GM18507 (cell line): ENCODE results near the gene RWDD1.

Source experiments
- DNase-seq: peaks from one replicate; pipeline ENCODE4 v3.0.0; 2011; ENCODE audit warnings: low read depth; ENCODE audit not compliant: insufficient read length; ENCODE audit errors: extremely low spot score
- FAIRE-seq: peaks from 2 replicates; lab custom pipeline; 2011; peaks lifted over from hg19 to GRCh38; lab: Jason Lieb, UNC

RWDD1 gene

DNA sequence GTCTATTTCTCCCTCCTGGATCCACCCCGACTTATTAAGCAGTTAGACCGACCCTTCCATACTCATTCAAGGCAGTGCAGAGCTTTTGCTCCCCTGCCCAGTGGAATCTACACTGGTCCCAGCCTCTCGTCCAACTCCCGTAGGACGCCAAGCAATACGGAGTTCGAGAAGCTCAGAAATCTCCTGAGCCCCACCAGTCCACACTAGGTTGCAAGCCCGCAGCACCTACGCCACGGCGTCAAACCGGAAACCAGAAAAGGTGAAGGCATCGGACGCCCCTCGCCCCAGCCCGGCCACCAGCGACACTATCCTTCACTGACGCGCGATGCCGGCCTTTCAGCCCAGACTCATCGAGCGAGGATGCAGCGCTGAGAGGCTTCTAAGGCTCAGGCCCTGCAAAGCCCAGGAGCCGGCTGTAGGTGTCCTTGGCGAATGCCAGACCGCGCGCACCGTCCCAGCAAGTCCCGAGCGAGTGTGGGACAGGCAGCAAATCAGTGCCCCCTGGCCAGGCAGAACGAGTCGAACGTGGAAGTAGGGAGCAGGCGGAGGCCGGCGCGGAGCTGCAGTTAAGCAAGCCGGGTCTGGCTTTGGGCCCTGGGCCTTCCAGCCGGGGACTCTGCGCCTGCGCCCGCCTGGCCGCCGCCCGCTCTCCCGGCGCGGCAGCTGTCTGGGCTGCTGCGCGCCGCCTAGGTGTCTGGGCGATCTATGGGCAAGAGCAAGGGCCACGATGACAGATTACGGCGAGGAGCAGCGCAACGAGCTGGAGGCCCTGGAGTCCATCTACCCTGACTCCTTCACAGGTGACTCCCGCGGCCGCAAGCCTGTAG lies at the start of gene RWDD1:
RWDD1 (plus strand) TSS at position 649 of the 827 bp plus-strand sequence; CDS start at position 728, 79 bp downstream.
- FAIRE-seq (peak; percentile 96), DNase-seq (peak; percentile 94)

DNA sequence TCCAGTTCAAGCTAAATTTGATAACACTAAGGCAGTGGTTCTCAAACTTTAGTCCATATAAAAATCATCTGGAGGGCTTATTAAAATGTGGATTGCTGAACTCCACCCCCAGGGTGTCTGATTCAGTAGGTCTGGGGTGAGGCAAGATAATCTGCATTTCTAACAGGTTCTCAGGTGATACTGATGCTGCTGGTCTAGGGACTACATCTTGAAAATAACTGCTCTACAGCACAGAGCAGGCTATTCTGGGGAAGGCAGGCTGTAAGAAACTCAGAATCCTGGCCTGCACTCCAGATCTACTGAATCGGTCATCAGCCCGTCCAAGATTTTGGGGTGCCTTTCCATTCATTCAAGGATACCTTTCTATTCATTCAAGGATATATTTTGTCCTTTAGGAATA lies 48.4 kb upstream of the RWDD1 start:
- FAIRE-seq = no peak
- DNase-seq = no peak

DNA sequence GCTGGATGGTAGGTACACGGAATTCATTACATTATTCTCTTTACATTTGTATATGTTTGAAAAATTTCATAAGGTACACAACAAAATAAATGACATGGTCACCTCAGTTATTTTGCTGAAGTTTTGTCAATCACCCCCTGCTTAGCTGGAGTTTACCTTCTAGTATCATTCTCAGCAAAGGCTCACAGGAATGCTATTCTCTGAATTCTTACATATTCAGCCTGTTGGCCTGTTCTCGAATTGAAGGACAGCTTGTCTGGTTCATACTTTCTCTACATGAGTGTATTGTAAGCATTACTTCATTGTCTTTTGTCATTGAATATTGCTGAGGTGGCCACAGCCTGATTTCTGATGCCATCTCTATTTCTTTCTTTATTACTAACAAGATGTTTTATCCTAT lies 47.1 kb upstream of the RWDD1 start:
- DNase-seq = no peak
- FAIRE-seq = no peak

DNA sequence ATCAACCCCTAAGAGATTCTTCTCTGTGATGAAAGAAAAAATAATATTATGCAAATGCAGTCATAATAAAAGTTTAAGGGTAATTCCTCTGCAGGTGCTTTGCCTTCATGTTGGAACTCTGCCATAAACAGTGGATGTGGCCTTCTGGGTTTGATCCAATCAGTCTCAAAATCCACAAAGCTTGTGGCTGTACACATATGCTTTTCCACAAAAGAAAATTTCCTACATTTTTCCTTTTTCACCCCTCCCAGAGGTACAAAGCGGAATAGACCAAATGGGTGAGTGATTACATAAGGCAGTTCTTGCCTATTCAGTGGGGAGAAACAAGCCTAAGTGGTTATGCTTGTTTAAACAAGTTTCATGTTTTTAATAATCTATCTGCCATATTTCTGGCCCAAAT lies 43.2 kb upstream of the RWDD1 start:
- DNase-seq = no peak

GRCh38 chr6:116528780-116529179 lies 42.5 kb upstream of the RWDD1 start:
- DNase-seq = no peak
- no peak for FAIRE-seq

More for the DNA sequence above, 43.2 kb upstream of the RWDD1 start:
- no peak for FAIRE-seq

- DNase-seq (no peak), FAIRE-seq (no peak)
Observed at GRCh38 chr6:116529466-116530290, 41.6 kb upstream of the RWDD1 start.

DNA sequence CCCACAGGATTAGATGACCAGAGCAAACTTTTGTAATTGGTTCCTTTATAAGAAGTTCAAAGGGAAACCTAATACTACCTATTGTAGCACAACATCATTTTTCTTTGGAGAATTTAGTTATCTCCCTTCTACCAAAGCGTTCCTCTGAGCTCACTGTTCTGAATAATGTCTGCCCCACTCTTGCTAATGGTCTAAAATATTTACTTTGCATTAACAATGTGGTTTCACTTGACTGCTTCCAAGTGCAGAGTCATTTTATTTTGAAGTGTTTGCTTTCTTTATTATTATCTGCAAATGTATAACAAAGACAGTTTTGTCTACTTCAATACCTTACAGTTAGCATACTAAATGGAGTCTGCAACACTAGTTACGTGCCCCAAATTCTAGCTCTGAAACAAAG lies 40.9 kb upstream of the RWDD1 start:
- no peak for DNase-seq
- no peak for FAIRE-seq

DNA sequence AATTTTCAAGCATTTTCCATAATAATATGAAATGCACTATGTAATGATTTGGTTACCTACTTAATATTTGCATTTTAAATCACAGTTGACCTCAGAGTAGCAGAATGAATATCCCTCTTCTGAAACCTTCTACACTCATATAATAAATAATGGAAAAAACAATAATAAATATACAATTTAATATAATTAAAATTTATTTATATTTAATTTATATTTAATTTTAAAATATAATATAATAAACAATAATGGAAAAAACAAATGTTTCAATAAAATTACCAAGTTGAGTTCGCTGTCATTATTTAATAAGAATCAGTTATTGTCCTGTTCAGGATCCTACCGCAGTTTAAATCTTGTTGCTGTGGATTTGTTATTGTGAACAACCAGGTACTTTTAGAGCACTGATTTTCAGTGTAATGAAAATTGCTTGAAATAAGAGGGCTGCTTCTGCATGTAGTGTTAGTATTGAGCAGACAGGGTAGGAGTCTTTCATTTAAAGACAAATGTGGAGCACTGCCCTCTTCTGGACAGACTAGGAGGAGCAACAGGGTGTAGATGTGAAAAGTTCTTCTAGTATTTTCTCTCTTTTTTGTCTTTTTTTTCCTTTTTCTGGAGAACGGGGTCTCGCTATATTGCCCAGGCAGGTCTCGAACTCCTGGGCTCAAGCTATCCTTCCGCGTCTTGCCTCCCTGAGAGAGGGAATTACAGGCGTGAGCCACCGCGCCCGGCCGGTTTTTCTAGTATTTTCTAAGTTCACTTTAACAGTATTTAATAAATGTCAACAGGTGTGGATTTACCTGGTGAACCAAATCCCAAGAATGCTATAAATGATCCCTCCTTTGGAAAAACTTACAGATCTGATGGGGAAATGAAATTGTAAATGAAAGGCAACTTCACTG lies 39.4 kb upstream of the RWDD1 start:
- DNase-seq = peak; percentile 26
- FAIRE-seq = peak; percentile 87

DNA sequence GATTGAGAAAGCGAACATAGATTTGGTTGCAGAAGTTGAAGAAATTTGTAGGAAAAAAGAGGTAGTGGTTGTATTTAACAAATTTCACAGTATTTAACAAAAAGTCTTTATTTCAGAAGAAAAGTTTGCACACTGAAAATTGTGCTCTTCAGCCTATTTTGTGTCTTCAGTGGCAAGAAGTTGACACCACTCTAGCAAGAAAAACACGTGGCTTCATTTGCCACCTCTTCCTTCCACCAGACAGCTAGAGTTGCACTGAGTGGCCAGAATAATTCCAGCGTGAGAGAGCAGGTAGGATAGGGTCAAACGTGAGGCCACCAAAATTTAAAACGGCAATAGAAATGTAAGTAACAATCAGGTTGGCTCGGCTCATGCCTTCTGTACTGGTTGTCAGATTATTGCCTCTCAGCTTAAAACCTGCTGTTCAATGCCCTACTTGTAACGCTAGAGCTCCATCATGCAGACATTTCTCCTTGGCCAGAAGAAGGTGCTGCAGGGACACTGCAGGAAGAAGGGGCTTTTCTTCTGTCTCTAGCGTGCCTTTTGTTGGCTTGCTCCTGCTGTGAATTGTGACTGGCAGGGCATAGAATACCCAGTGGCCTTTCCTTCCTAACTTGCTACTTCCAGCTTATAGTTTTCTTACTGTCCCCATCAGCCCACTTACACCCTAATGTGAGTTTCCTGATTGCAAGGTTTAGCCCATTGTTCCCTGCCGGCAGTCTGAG lies 37.9 kb upstream of the RWDD1 start:
- DNase-seq (no peak), FAIRE-seq (no peak)

DNA sequence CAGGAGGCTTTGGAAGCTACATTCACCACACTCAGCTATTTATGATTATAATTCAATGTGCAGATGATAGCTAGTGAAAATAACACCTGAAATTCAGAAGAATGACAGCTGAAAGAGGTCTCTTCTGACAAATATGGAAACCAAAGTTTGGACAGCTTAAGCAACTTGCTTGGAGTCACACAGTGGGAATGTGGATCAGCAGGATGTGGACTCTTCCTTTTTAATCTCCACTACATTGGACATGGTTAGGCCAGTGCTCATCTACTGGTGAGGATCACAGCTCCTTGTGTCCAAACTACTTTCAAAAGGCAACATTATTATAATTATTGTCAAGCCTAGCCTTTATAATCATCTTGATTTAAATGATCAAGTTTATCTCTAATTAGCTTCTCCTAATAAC lies 36.2 kb upstream of the RWDD1 start:
- no peak for FAIRE-seq

GRCh38 chr6:116536216-116536621 lies 35.1 kb upstream of the RWDD1 start:
- FAIRE-seq = peak; percentile 91
- peak; percentile 5 for DNase-seq

More for the DNA sequence above, 36.2 kb upstream of the RWDD1 start:
- no peak for DNase-seq

DNA sequence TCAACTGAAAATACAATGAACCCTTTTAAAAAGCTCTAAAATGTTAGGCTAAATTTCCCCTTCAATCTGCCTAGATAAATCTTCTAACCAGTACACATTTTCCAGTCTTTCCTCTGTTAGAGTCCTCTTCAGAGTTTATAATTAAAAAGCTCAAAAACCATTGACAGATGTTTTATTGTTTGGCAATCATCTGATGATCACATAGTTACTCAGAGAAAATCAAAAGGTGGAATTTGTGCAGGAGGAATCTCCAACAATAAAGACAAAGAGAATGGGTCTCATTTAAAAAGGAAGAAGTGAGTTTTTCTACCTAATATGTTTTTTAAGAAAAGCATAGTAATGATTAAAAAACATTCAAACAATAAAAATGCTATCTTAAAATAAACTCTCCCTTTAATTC lies 28.9 kb upstream of the RWDD1 start:
- no peak for FAIRE-seq

GRCh38 chr6:116543149-116543548 lies 28.2 kb upstream of the RWDD1 start:
- DNase-seq (no peak), FAIRE-seq (no peak)

More for the DNA sequence above, 28.9 kb upstream of the RWDD1 start:
- no peak for DNase-seq

- DNase-seq (no peak), FAIRE-seq (no peak)
Observed at GRCh38 chr6:116545651-116546050, 25.7 kb upstream of the RWDD1 start, which contains the start of gene TRAPPC3L. Gene TRAPPC3L (minus strand): TSS chr6:116545684. CDS start chr6:116545514, 170 bp downstream.

DNA sequence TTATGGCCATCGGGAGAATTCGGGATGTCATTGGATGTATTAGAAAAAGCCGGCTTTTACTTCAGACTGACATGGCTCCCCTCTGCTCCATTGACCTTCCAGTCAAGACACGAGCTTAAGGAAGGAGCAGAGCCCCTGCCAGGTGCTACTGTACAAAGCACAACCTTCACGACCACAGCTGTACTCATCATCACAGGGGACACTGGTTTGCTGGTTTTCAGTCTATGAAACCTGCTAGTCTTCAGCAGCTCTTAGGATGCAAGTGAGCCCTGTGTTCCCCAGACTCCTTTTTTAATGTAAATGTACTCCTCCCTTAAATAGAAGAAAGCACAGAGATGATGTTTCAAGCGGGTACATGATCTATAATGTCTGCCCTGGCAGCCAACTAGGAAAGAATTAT lies 23.9 kb upstream of the RWDD1 start:
- DNase-seq (no peak), FAIRE-seq (no peak)

DNA sequence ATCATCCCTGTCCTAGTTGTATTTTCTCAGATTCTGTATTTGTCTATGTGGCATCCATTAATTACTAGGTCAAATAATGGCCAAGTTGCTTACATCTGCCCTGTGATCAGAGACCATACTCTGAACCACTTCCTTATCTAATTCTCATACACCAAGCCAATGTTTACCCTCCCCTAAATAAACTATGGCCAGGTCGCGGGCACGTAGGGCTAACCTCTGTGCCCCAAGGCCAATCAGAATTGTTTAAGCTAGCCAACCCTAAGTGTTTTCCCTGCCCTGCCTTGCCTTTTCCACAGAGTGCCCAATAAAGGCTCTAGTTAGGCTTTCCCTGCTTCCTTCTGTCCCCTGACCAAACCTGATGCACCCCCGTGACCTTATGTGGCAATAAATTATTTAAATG lies 20.5 kb upstream of the RWDD1 start:
- FAIRE-seq = no peak
- DNase-seq = no peak

- DNase-seq (no peak), FAIRE-seq (no peak)
Observed at GRCh38 chr6:116553451-116553850, 17.9 kb upstream of the RWDD1 start, which contains the start of gene CALHM4. Gene CALHM4 (plus strand): TSS chr6:116553751. CDS start chr6:116553794, 43 bp downstream.

DNA sequence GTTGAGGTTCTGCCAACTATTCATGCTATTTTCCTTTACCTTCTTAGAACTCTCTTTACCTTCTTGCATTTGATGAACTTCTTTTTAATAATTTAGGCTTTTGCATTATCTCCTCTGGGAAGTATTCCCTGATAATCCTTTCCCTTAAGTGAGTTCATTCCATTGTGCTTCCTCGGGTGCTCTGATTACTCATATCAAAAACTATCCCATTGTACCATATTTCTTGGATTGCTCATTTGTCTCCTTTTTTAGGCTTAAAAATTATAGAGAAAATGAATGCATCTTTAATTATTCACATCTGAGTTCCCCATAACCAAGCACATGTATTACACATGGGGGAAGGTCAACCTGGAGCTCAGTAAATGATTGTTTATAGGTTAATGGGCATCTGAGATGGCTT lies 15.2 kb upstream of the RWDD1 start:
- DNase-seq = no peak
- no peak for FAIRE-seq
